SK-N-SH (cell line): ENCODE data around the gene GYS1. TPM values are rescaled to one million over a fixed set of nuclear protein-coding genes. Genes with fewer than 3 reads are reported as not detected.

ENCODE experiments used
- CTCF ChIA-PET: fragments of 300-600, 350-600 bp; formaldehyde crosslinking; extraction: SDS; loops from one replicate; lab custom pipeline; 2021; lab: Yijun Ruan, JAX
- POLR2A ChIA-PET: fragments of 350-600 bp; sonication (Branson Sonifier 250); formaldehyde crosslinking; extraction: SDS; loops from one replicate; lab custom pipeline; 2020; ENCODE audit warnings: antibody characterized with exemption, inconsistent platforms; lab: Yijun Ruan, JAX
- DNase-seq: peaks from one replicate; pipeline ENCODE4 v3.0.0; 2012
- H2AFZ ChIP-seq: fragments of 200-600 bp; sonication (generic); 2 replicates; pipeline ENCODE4 v1.8.1; 2016; ENCODE audit warnings: antibody characterized with exemption, mild to moderate bottlenecking, low read depth
- H3F3A ChIP-seq: fragments of 200-600 bp; sonication (generic); replicated peaks from 2 replicates; pipeline ENCODE3; 2016; ENCODE audit warnings: antibody characterized with exemption, mild to moderate bottlenecking; ENCODE audit not compliant: insufficient read depth
- H3K27ac ChIP-seq, 2 experiments: fragments of 200-500 bp in 1 of 2; fragments of 200-600 bp in 1 of 2; sonication (Bioruptor generic) in 1 of 2; sonication (generic), shearing (Covaris generic) in 1 of 2; 2 replicates each; pipeline versions ENCODE4 v1.5.1 to v1.6.1; 2014 to 2016; ENCODE audit warnings: low read depth in 2 of 2, inconsistent platforms in 1 of 2, low read length in 1 of 2, mild to moderate bottlenecking in 1 of 2, mixed read lengths in 1 of 2
- H3K27me3 ChIP-seq: fragments of 200-600 bp; sonication (generic), shearing (Covaris generic); 2 replicates; pipeline ENCODE4 v1.6.1; 2016; ENCODE audit warnings: mixed run types; ENCODE audit not compliant: insufficient read depth
- H3K36me3 ChIP-seq, 2 experiments: fragments of 200-500 bp in 1 of 2; fragments of 200-600 bp in 1 of 2; sonication (Bioruptor generic) in 1 of 2; sonication (generic) in 1 of 2; replicated peaks in 1 of 2; 2 replicates each; pipeline versions ENCODE3 to v1.5.1; 2014 to 2016; ENCODE audit warnings: low read length in 1 of 2, mild to moderate bottlenecking in 1 of 2; ENCODE audit not compliant: insufficient read depth in 2 of 2, control insufficient read depth in 1 of 2
- H3K4me1 ChIP-seq, 2 experiments: fragments of 200-500 bp in 1 of 2; fragments of 200-600 bp in 1 of 2; sonication (Bioruptor generic) in 1 of 2; sonication (generic), shearing (Covaris generic) in 1 of 2; 2 replicates each; pipeline versions ENCODE4 v1.5.1 to v1.6.1; 2014 to 2016; ENCODE audit warnings: low read depth in 1 of 2, low read length in 1 of 2, mixed run types in 1 of 2; ENCODE audit not compliant: insufficient read depth in 2 of 2, control insufficient read depth in 1 of 2
- H3K4me2 ChIP-seq: fragments of 200-600 bp; sonication (generic), shearing (Covaris generic); 2 replicates; pipeline ENCODE4 v1.6.1; 2017; ENCODE audit warnings: mixed run types
- H3K4me3 ChIP-seq, 2 experiments: fragments of 200-500 bp in 1 of 2; fragments of 200-600 bp in 1 of 2; sonication (Bioruptor generic) in 1 of 2; sonication (generic), shearing (Covaris generic) in 1 of 2; 2 replicates each; pipeline versions ENCODE4 v1.5.1 to v1.8.1; 2014 to 2016; ENCODE audit warnings: low read depth in 2 of 2, inconsistent platforms in 1 of 2, low read length in 1 of 2, mild to moderate bottlenecking in 1 of 2, mixed read lengths in 1 of 2, moderate library complexity in 1 of 2
- H3K79me2 ChIP-seq: fragments of 200-600 bp; sonication (generic); 2 replicates; pipeline ENCODE4 v1.8.1; 2017; ENCODE audit warnings: mild to moderate bottlenecking; ENCODE audit not compliant: insufficient read depth
- H3K9ac ChIP-seq: fragments of 200-600 bp; sonication (generic); 2 replicates; pipeline ENCODE4 v1.6.1; 2017; ENCODE audit warnings: mixed run types
- H3K9me2 ChIP-seq: fragments of 200-600 bp; sonication (generic); 2 replicates; pipeline ENCODE4 v1.6.1; 2017; ENCODE audit warnings: mixed run types
- H3K9me3 ChIP-seq: fragments of 200-600 bp; sonication (generic); 2 replicates; pipeline ENCODE4 v1.6.1; 2017; ENCODE audit warnings: mixed run types, mild to moderate bottlenecking, moderate library complexity
- H4K20me1 ChIP-seq: fragments of 200-600 bp; sonication (generic); 2 replicates; pipeline ENCODE4 v1.6.1; 2017; ENCODE audit warnings: mild to moderate bottlenecking, mixed run types; ENCODE audit not compliant: insufficient read depth
- CHD2 ChIP-seq: fragments of 150-350 bp; IDR thresholded peaks from 2 replicates; pipeline ENCODE4 v1.6.1; 2018; ENCODE audit warnings: low read length; ENCODE audit not compliant: partially characterized antibody
- ELF1 ChIP-seq: IDR thresholded peaks from 2 replicates; pipeline ENCODE4 v1.4.0; 2012
- EP300 ChIP-seq, 2 experiments: IDR thresholded peaks; 2 replicates each; pipeline versions ENCODE4 v1.4.0 to v1.6.1; 2012; ENCODE audit warnings: borderline replicate concordance in 1 of 2, low read depth in 1 of 2, low read length in 1 of 2
- FOXM1 ChIP-seq: IDR thresholded peaks from 2 replicates; pipeline ENCODE4 v1.4.0; 2012; ENCODE audit warnings: low read depth, mild to moderate bottlenecking
- IRF3 ChIP-seq: fragments of 150-350 bp; IDR thresholded peaks from 2 replicates; pipeline ENCODE4 v1.6.1; 2016; ENCODE audit warnings: mild to moderate bottlenecking, low read depth, low read length
- JUND ChIP-seq: IDR thresholded peaks from 2 replicates; pipeline ENCODE4 v1.4.0; 2012
- MEF2A ChIP-seq: IDR thresholded peaks from 2 replicates; pipeline ENCODE4 v1.4.0; 2012; ENCODE audit warnings: low read depth, borderline replicate concordance
- MXI1 ChIP-seq: IDR thresholded peaks from 2 replicates; pipeline ENCODE4 v1.6.1; 2012; ENCODE audit warnings: mild to moderate bottlenecking, low read depth, low read length, improper control_type of control experiment
- NFIC ChIP-seq: IDR thresholded peaks from 2 replicates; pipeline ENCODE4 v1.4.0; 2012; ENCODE audit warnings: borderline replicate concordance
- NRF1 ChIP-seq: IDR thresholded peaks from 2 replicates; pipeline ENCODE4 v1.6.1; 2012; ENCODE audit warnings: low read depth, mild to moderate bottlenecking, low read length
- POLR2AphosphoS5 ChIP-seq: IDR thresholded peaks from 2 replicates; pipeline ENCODE4 v1.6.1; 2012; ENCODE audit warnings: low read depth, low read length
- RAD21 ChIP-seq: IDR thresholded peaks from 2 replicates; pipeline ENCODE4 v1.6.1; 2012; ENCODE audit warnings: mild to moderate bottlenecking, low read length
- RCOR1 ChIP-seq: fragments of 150-350 bp; IDR thresholded peaks from 2 replicates; pipeline ENCODE4 v1.6.1; 2017; ENCODE audit warnings: antibody characterized with exemption, low read length
- RXRA ChIP-seq: IDR thresholded peaks from 2 replicates; pipeline ENCODE4 v1.4.0; 2012; ENCODE audit warnings: low read depth, mild to moderate bottlenecking, borderline replicate concordance
- SIN3A ChIP-seq: IDR thresholded peaks from 2 replicates; pipeline ENCODE4 v1.6.1; 2012; ENCODE audit warnings: low read depth, mild to moderate bottlenecking, low read length, moderate library complexity, borderline replicate concordance
- SMC3 ChIP-seq: IDR thresholded peaks from 2 replicates; pipeline ENCODE4 v1.6.1; 2012; ENCODE audit warnings: low read depth, low read length, improper control_type of control experiment
- TEAD4 ChIP-seq: IDR thresholded peaks from 2 replicates; pipeline ENCODE4 v1.4.0; 2012; ENCODE audit warnings: mild to moderate bottlenecking, borderline replicate concordance; ENCODE audit not compliant: insufficient read depth
- ZBTB33 ChIP-seq: IDR thresholded peaks from 2 replicates; pipeline ENCODE4 v1.4.0; 2012; ENCODE audit warnings: low read depth, borderline replicate concordance
- WGBS: methylation state at CpG from one replicate; pipeline ENCODE4 v1.1.6; 2017; ENCODE audit warnings: low lambda C conversion rate; 5-methylcytosine and 5-hydroxymethylcytosine counted together
- polyA plus RNA-seq, 3 experiments: library from polyadenylated mRNA; depleted of rRNA; stranded (reverse); fragments of >200 nt; gene quantifications; 2 replicates each; pipeline ENCODE4 v1.2.3, GENCODE V29; 2012

The GYS1 gene
- polyA plus RNA-seq, 1 of the 3 experiments (the other 2 are of a cell fraction), result 25.3 TPM

GRCh38 chr19:48969276-48970138, 23.6 kb downstream of the GYS1 start:
- Histone ChIP-seq H3K9me2 (no peaks in the 10 kb centered on the region), H3F3A (peaks cover 39% of the 10 kb centered on the region), H3K27me3 (no peaks in the 10 kb centered on the region), H2AFZ (no peak overlapping the region), H3K9me3 (no peaks in the 10 kb centered on the region), H3K27ac (no peak overlapping the region), H3K4me2 (no peak overlapping the region), H3K36me3 (peaks cover 19 to 36% of the 10 kb centered on the region in 2 experiments), H3K9ac (no peak overlapping the region), H4K20me1 (peaks cover 18% of the 10 kb centered on the region), H3K4me1 (peaks cover 3 to 13% of the 10 kb centered on the region in 2 experiments; a peak in 3 of 4 replicates), H3K4me3 (no peak overlapping the region), H3K79me2 (peaks cover 19% of the 10 kb centered on the region)
- WGBS, result 94% methylated on average over 40 of the region's 45 CpGs
- TF ChIP-seq SMC3 (no peak), MEF2A (no peak), ZBTB33 (no peak), JUND (no peak), ELF1 (no peak), TEAD4 (no peak), IRF3 (no peak), EP300 (IDR thresholded peaks at IDR 0.05; ENCODE audit: borderline replicate concordance in 1 of 2, low read depth in 1 of 2, low read length in 1 of 2) (no peak), RXRA (no peak), FOXM1 (no peak), NRF1 (no peak), POLR2AphosphoS5 (no peak), MXI1 (no peak), RAD21 (no peak), NFIC (no peak), SIN3A (no peak), CHD2 (no peak), RCOR1 (no peak)
- ChIA-PET CTCF (interaction anchor here (1.1 to 4.8 kb wide), 10 partner anchors 15 to 189 kb away, joined by 3 to 54 read pairs (median 8); partner anchors contain the start of genes BAX, GYS1, HSD17B14 and PPP1R15A), POLR2A (interaction anchor here (0.6 to 1.2 kb wide), 2 partner anchors 181 to 657 kb away, joined by 3 to 4 read pairs; no protein-coding TSS in a partner anchor)
- no peak for DNase-seq
